Pancreas (tissue), 10 donors: ENCODE results near the gene AIDA. TPM values are rescaled to one million over a fixed set of nuclear protein-coding genes. Genes with fewer than 3 reads are reported as not detected.
A peak's percentile ranks its signal among the peaks of the same experiment; 100 is the strongest.
"Not testable (repeated sequence)": the region's sequence is repeated elsewhere in the genome, so short reads cannot be mapped to it uniquely, and the experiment has no call there.

Experiments used
- ATAC-seq, 4 donors: fragments of 200-7000 bp; cut with Tn5 transposase; one replicate each; pipeline versions ENCODE4 v1.8.0 to v1.9.1; 2020; ENCODE audit warnings: mild to moderate bottlenecking in 4 of 4, moderate library complexity in 4 of 4
- DNase-seq, 6 donors: peaks; one replicate each; pipeline ENCODE4 v3.0.0-alpha.2; 2020
- FAIRE-seq: peaks from 2 replicates; lab custom pipeline; 2012; peaks lifted over from hg19 to GRCh38; lab: Jason Lieb, UNC
- H3K27ac ChIP-seq, 4 donors: fragments of 200-600 bp; sonication (generic); 1 replicate in 3 of 4; 2 replicates in 1 of 4; pipeline versions ENCODE4 v1.5.0 to v1.8.0; 2020
- H3K27me3 ChIP-seq, 4 donors: fragments of 200-600 bp; one replicate each; pipeline ENCODE4 v1.8.0; 2021
- H3K36me3 ChIP-seq, 3 donors: fragments of 200-600 bp; sonication (generic) in 1 of 3; one replicate each; pipeline versions ENCODE4 v1.5.0 to v1.8.0; 2020 to 2021
- H3K4me1 ChIP-seq, 3 donors: fragments of 200-600 bp; one replicate each; pipeline ENCODE4 v1.8.0; 2021
- H3K4me3 ChIP-seq, 4 donors: fragments of 200-600 bp; sonication (generic) in 2 of 4; one replicate each; pipeline versions ENCODE4 v1.5.0 to v1.8.0; 2020 to 2021
- H3K9me3 ChIP-seq, 4 donors: fragments of 200-600 bp; one replicate each; pipeline ENCODE4 v1.8.0; 2021
- CTCF ChIP-seq, 4 donors: fragments of 200-600 bp; sonication (generic) in 3 of 4; IDR thresholded peaks; one replicate each; pipeline versions ENCODE4 v1.5.0 to v1.8.0; 2021; ENCODE audit warnings: antibody characterized with exemption in 4 of 4
- WGBS, 2 donors: extraction: QIAGEN DNeasy Blood & Tissue Kit; methylation state at CpG; one replicate each; pipeline ENCODE4 v1.1.7; 2013; 5-methylcytosine and 5-hydroxymethylcytosine counted together
- intact Hi-C, 3 donors: fragments of 100-400 bp; cut with DNase I; formaldehyde crosslinking; loops; one replicate each; pipeline versions ENCODE4 v1.11.1 to v1.14.2; 2022
- polyA plus RNA-seq, 2 donors: library from polyadenylated mRNA; stranded (reverse); fragments of 200-250 nt; gene quantifications; one replicate each; pipeline ENCODE4 v1.2.3, GENCODE V29; 2013
- total RNA-seq, 6 donors: library from RNA; stranded (reverse); fragmentation: NEBNext Ultra II Directional in 4 of 6; extraction: Animal tissue kit (Norgen Biotek cat#: 25700) in 4 of 6; gene quantifications; one replicate each; pipeline versions ENCODE4 v1.2.1 to v1.2.4, GENCODE V29; 2021 to 2023
- donor health status: healthy with polysubstance abuse.
- donor health status: DM: no; HTN: no; CAD: no; lungs with moderate emphysema.
- donor health status: DM: no; HTN: no; CAD: no.
- donor health status: control.
- donor health status: control.
- donor health status: Bipolar disorder and iron deficiency.
- donor health status: DM: yes; HTN: yes; CAD: no.
- donor health status: DM: no; HTN: no; CAD: no.
- donor health status: DM: no; HTN: no; CAD: no.
- donor health status: DM: yes; HTN: yes; CAD: no.

Gene AIDA
- total and polyA plus RNA-seq, 8 donors: 20.1 to 41.9 (median 26.0) TPM

DNA sequence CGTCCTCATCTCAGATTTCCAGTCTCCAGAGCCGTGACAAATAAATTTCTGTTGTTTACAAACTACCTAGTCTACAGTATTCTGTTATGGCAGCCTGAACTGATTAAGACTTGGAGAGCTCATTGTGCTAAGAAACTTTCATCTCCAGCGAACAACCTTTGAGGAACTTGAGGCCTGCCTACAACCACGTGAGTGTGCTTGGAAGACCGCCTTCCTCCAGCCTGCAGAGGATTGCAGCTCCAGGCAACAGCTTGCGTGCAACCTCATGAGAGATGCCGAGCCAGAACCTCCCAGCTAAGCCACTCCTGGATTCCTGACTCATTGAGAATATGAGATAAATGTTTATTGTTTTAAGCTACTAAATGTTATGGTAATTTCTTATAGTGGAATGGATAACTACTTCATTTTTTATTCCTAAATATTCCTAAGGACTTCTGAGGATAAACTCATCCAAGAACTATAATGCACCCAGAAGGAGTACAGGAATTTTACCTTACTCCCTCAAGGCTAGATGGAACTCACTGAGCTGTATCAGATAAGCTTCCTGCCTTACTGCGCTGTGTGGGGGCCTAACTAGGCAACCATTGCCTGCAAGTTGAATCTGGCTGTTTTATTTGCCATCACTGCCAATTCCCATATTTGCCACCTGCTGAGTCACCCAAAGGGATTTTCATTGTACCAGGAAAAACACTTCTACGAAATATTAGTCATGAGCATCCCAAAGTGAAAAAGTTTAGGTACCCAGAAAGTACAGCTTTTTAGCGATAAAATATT, 42.3 kb upstream of the AIDA start:
- no peak overlapping the region for H3K27ac ChIP-seq
- no peak overlapping the region for H3K4me3 ChIP-seq
- WGBS, 2 donors: 84 to 89% methylated on average over 10 of the region's 10 CpGs
- no peaks in the 10 kb centered on the region for H3K27me3 ChIP-seq
- ATAC-seq: peak in 3 of 4 donors; percentile 59 to 82 (median 77)
- no peaks in the 10 kb centered on the region for H3K9me3 ChIP-seq
- no peak for FAIRE-seq
- DNase-seq: peak in 1 of 6 donors; percentile 37
- H3K4me1 ChIP-seq: no peaks in the 10 kb centered on the region
- H3K36me3 ChIP-seq: no peaks in the 10 kb centered on the region
- intact Hi-C loops: no loop called here
- no peak for TF ChIP-seq CTCF (IDR thresholded peaks at IDR 0.05)

DNA sequence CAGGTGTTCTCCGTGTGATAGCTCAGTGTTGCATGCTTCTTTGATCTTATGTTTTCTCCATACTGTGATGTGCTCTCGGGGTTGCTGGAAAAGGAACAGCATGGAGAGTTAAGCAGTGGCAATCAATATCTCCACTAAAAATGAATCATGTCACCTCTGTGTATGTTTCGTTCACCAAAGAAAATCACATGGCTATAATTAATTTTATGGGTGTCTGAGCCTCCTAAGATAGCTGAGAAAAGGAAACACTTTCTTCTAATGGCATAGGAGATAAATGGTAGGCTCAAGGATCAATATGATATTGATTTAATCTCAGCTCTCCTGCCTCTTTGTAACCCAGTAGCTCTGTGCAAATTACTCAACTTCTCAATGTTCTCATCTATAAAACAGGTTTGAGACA, 39.0 kb upstream of the AIDA start:
- 49 to 50% methylated on average over 3 of the region's 3 CpGs for WGBS, 2 donors
- no peak for TF ChIP-seq CTCF (IDR thresholded peaks at IDR 0.05)
- no peak for FAIRE-seq
- Histone ChIP-seq H3K4me3 (no peak overlapping the region), H3K4me1 (no peaks in the 10 kb centered on the region), H3K27ac (no peak overlapping the region), H3K27me3 (peaks cover 0 to 4% (median 0%) of the 10 kb centered on the region in 4 donors), H3K9me3 (no peaks in the 10 kb centered on the region), H3K36me3 (no peaks in the 10 kb centered on the region)
- intact Hi-C loops: no loop called here
- no peak for ATAC-seq
- DNase-seq: no peak

DNA sequence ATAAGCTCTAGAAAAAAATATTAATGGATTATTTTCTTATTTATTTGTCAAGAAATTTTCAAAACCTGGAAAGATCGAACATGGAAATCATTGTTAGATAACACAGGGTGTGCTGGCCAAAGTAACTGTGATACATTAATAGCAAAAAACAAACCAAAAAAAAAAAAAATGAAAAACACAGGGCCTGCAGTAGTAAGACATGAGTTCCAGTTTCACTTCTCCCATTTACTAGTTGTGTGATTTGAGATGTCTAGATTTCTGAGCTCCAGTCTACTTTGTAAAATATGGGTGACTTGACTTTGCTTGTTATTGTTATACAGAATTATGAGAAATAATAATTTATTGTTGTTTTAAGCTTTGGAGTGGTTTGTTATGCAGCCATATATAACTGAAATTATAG, 38.4 kb upstream of the AIDA start:
- peak in 1 of 4 donors; percentile 49 for ATAC-seq

DNA sequence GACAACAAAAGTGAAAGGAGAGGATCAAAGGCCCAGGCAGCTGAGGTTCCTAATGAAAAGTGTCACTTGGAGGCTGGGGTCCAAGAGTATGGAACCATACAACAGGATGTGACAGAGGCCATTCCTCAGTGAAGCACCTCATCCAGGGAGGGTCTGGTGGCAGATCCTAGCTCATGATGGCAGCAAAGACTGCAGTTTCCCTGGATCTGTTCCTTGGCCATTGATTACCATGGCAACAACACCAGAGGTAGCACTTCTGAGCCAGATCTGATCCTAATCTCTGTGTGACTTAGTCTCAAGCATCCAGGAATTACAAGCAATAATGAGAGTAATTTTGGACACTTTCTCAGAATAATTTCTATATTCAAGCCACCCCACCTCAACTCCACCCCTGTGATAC, 37.6 kb upstream of the AIDA start:
- Histone ChIP-seq H3K4me1 (no peaks in the 10 kb centered on the region), H3K9me3 (no peaks in the 10 kb centered on the region), H3K4me3 (no peak overlapping the region), H3K36me3 (no peaks in the 10 kb centered on the region), H3K27ac (no peak overlapping the region), H3K27me3 (peaks cover 0 to 4% (median 0%) of the 10 kb centered on the region in 4 donors)
- ATAC-seq: no peak
- no peak for DNase-seq
- FAIRE-seq: no peak
- TF ChIP-seq CTCF (IDR thresholded peaks at IDR 0.05): no peak
- intact Hi-C loops: no loop called here

More for the DNA sequence above, 38.4 kb upstream of the AIDA start:
- WGBS, 2 donors: 45 to 59% methylated on average over 1 of the region's 1 CpG
- Histone ChIP-seq H3K9me3 (no peaks in the 10 kb centered on the region), H3K27me3 (peaks cover 0 to 4% (median 0%) of the 10 kb centered on the region in 4 donors), H3K4me3 (no peak overlapping the region), H3K36me3 (no peaks in the 10 kb centered on the region), H3K4me1 (no peaks in the 10 kb centered on the region), H3K27ac (no peak overlapping the region)
- no peak for TF ChIP-seq CTCF (IDR thresholded peaks at IDR 0.05)
- DNase-seq (no peak), FAIRE-seq (no peak)
- intact Hi-C loops: no loop called here

GRCh38 chr1:222741630-222742457, 29.6 kb upstream of the AIDA start:
- WGBS, 2 donors: 89 to 96% methylated on average over 5 of the region's 5 CpGs
- FAIRE-seq: not testable (repeated sequence)

More at GRCh38 chr1:222741630-222742457, 29.6 kb upstream of the AIDA start:
- H3K4me3 ChIP-seq, intact Hi-C loops, H3K27me3 ChIP-seq, DNase-seq, ATAC-seq, H3K27ac ChIP-seq, H3K9me3 ChIP-seq, H3K36me3 ChIP-seq, H3K4me1 ChIP-seq: not testable (repeated sequence)
